Activated CD4-positive, alpha-beta T cell treated with anti-CD3 and anti-CD28 coated beads, Interleukin-2, Interleukin-6, amounts not matched to agents 100 ng/mL and 50 ng/mL, durations not matched to agents 16 hours and 8 hours (primary cell): ENCODE measurements around the gene FTO.

Experiments used
- DNase-seq: peaks from one replicate; pipeline ENCODE4 v3.0.0-alpha.2; 2020

Gene FTO

GRCh38 chr16:54066451-54067105 lies 362.6 kb downstream of the FTO start:
- DNase-seq, result no peak

DNA sequence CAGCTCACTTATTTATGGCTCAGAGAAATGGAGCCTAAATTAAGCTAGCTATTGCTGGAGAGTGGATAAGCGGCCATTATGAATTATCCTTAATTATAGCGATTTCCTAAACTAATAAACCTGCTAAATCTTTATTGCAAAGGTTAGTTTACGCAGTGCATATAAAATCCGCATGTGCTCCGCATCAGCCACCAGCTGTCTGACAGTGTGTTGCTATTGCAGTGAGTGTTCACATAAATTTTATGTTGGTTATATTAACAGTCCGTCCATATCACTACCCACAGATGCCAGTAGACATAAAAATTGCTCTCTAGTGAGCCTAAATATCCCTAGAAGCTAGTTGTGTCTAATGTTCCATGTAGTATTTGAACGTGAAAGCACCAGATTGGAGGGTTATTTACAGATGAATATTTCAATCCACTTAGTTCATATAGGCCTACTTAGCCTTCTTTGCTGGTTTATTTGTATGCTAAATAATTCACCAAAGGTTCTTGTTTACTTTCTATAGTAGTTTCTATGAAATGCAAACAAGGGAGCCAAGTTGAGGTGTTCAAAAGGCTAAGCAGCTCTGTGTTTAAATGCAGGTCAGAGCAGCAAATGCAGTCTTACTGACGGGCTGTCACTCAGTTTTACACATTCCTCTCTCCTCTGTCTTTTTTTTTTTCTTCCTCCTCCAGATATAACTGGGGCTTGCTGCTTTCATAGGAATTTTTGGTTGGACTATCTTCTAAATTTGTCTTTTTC lies 363.5 kb downstream of the FTO start:
- no peak for DNase-seq

- DNase-seq, result no peak
Observed at GRCh38 chr16:54068212-54068611, 364.3 kb downstream of the FTO start.

GRCh38 chr16:54069601-54070239 lies 365.8 kb downstream of the FTO start:
- DNase-seq, result no peak

GRCh38 chr16:54070789-54071343 lies 366.9 kb downstream of the FTO start:
- no peak for DNase-seq

DNA sequence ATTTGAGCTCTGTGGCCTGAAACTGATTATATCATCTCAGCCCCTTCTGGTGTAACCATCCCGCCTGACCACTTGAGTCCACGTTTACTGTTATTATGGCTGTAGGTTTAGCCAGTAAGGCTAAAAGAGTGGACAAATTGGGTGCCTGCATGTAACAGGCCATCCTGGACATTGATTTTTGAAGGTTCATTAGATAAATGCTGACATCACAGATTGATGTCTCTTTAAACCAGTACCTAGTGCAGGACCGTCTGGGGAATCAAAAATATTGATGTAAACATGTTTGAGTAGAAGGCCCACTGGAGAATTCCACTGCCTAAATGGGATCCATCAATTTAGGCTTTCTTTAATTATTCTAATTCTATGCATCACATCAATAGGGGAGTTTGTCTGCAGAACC lies 367.6 kb downstream of the FTO start:
- DNase-seq, result no peak

DNA sequence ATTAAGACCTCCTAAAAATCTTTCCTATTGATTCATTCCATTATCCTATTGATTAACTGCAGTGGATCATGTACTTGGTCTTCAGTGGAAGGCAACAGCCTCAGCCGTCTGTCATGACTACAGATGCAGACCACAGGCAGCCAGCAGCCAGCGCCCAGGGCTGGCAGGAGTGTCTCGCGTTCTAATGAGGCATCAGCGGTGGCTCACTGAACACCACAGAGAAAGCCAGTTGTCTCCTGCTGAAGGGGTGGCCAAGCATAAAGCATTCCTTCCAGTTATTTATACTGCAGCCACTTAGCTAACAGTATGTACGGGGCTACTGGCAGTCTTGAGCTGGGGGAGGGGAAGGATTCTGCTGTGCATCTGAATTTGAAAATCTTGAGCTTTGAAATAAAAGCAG lies 368.3 kb downstream of the FTO start:
- no peak for DNase-seq

DNA sequence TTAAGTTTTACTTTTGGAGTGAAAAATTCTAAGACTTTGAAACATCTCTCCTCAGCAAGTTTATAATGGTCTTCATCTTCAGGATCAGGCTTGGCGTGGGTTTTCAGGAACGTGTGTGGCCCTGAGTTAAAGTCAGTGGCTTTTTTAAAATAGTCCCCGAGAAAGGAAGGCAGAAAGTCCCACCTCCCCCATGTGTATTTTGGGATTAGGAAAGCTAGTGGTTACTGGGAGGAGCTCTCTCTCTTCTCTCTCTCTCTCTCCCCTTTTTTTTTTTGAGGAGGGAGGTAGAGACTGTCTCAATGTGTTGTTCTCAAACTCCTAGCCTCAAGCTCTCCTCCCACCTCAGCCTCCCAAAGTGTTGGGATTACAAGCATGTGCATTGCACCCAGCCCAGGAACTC lies 369.4 kb downstream of the FTO start:
- no peak for DNase-seq

GRCh38 chr16:54075446-54075845 lies 371.5 kb downstream of the FTO start:
- DNase-seq, result no peak

GRCh38 chr16:54076006-54076504 lies 372.1 kb downstream of the FTO start:
- DNase-seq, result no peak

- DNase-seq, result no peak
Observed at GRCh38 chr16:54077050-54077821, 373.3 kb downstream of the FTO start.

- no peak for DNase-seq
Observed at GRCh38 chr16:54080524-54081008, 376.6 kb downstream of the FTO start.

- no peak for DNase-seq
Observed at GRCh38 chr16:54086791-54087190, 382.8 kb downstream of the FTO start.

DNA sequence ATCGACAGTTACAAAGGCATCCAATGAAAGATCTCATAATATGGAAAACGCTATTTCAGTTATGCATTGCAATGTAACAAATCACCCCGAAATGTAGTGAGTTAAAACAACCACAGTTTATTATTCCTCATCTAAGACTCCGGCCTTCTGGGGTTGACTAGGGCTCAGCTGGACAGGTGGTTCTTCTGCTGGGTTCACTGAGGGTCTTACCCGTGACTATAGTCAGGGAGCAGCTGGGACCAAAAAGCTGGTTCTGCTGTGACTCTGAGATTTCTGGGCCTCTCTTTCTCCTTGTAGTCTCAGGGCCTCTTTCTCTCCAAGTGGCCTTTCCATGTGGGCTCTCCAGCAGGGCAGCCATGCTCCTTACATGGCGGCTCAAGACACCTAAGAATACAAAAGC lies 386.6 kb downstream of the FTO start:
- no peak for DNase-seq

- DNase-seq, result no peak
Observed at GRCh38 chr16:54093281-54093680, 389.3 kb downstream of the FTO start.

DNA sequence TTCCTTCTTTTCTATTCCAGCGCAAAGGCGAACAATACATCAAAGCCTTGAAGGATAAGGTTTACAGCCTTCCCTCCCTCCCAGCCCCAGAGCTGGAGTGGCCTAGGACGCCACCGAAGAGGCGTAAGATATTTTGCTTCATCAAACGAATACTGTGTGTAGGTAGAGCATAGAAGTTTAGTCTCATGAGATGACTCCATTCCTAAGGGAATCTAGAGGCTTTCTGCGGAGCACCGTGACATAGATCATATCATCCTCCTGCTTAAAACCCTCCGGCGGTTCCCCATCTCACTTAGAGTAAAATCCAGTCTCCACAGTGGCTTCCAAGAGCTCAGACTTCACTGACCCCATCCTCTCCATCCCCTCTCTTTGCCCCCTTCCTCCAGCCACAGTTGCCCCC lies 390.7 kb downstream of the FTO start:
- DNase-seq, result no peak

- no peak for DNase-seq
Observed at GRCh38 chr16:54096607-54097006, 392.7 kb downstream of the FTO start.

GRCh38 chr16:54097774-54098173 lies 393.8 kb downstream of the FTO start:
- DNase-seq, result no peak

DNA sequence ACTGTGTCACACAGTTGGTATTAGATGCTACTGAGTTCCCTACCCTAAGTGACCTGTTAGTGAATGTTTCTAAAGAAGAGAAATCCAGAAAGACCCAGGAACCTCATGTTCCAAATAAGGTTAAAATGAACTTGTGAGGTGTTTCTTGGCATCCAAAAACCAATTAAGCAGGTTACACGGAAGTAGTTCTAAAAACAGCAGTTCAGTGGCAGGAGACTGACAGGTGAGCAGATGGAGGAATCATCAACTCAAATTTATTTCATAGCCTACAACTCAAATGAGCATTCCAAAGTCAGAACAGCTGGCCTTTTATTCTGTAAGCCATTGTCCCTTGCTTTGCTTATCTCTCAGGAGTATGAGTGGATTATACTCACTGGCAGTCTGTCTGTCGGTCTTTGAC lies 394.3 kb downstream of the FTO start:
- DNase-seq, result no peak

DNA sequence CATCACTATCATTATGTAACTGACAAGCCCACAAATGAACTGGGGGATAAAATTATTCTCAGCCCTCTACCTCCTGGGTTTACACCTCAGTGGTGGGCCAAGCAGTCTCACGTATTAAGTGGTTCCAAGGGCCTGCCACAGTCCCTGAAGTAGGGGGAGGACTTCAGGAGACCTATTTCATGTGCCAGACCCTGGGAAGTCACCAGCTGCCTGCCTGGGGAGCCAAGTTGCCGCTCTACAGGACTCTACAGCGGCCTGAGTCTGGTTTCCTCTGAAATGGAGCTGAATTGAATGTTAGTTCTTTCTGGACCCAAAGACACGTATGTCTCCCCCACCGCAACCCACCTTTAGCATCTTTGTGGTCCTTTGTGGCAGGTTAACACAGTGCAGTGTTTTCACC lies 395.7 kb downstream of the FTO start:
- no peak for DNase-seq

GRCh38 chr16:54102888-54103866 lies 399.2 kb downstream of the FTO start:
- DNase-seq, result no peak

DNA sequence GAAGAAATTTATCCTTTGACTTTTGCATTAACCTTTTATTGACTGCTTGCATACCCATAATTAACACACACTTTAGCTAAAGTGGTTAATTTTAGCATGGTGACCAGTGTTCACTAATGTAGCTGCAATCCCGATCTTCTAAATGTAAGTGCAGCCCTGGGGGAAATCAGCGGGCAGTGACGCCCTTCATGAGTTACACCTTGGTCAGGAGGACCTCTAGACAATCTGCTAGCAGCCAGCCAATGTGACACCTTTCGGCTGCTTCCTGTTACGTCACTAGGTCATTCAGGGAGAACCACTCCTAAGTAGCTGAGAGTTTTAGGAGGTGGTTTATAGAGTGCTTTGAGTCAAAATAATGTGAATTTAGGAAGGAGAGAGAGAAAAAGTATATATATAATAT lies 402.1 kb downstream of the FTO start:
- no peak for DNase-seq
